ENCODE measurements around the gene BCAP31.

BCAP31 gene

GRCh38 chrX:153672531-153673427 lies 51.4 kb downstream of the BCAP31 start:
- DNase-seq, result no peak

- no peak for DNase-seq
Measured at GRCh38 chrX:153671589-153672530, 52.3 kb downstream of the BCAP31 start.

- no peak for DNase-seq
Measured at GRCh38 chrX:153670748-153671588, 53.2 kb downstream of the BCAP31 start.

- DNase-seq, result no peak
Measured at GRCh38 chrX:153669901-153670731, 54.1 kb downstream of the BCAP31 start.

GRCh38 chrX:153669174-153669890 lies 54.9 kb downstream of the BCAP31 start:
- peak in 1 of 2 donors; percentile 49 for DNase-seq

- DNase-seq, result no peak
Measured at GRCh38 chrX:153668423-153669173, 55.6 kb downstream of the BCAP31 start.

- DNase-seq, result peak; percentile 70 to 78
Measured at GRCh38 chrX:153667956-153668396, 56.2 kb downstream of the BCAP31 start.

GRCh38 chrX:153667281-153667955 lies 56.8 kb downstream of the BCAP31 start:
- DNase-seq, result no peak

GRCh38 chrX:153665726-153666306 lies 58.4 kb downstream of the BCAP31 start:
- no peak for DNase-seq

- peak; percentile 54 to 66 for DNase-seq
Measured at GRCh38 chrX:153662266-153662665, 61.9 kb downstream of the BCAP31 start.

GRCh38 chrX:153659268-153659667 lies 64.9 kb downstream of the BCAP31 start:
- DNase-seq, result no peak

- no peak for DNase-seq
Measured at GRCh38 chrX:153657161-153657560, 67.0 kb downstream of the BCAP31 start.

- no peak for DNase-seq
Measured at GRCh38 chrX:153653556-153653955, 70.6 kb downstream of the BCAP31 start.

GRCh38 chrX:153651540-153652079 lies 72.6 kb downstream of the BCAP31 start:
- no peak for DNase-seq

GRCh38 chrX:153650959-153651358 lies 73.2 kb downstream of the BCAP31 start:
- DNase-seq, result no peak
